Neural cell (in vitro differentiated cells): ENCODE data around the gene GCNT1.

Experiments used
- EP300 ChIP-seq: fragments of 450-650 bp; conservative IDR thresholded peaks from 2 replicates; pipeline ENCODE4 v1.6.1; 2014; ENCODE audit warnings: antibody characterized with exemption, mild to moderate bottlenecking, moderate library complexity; ENCODE audit not compliant: poor library complexity, severe bottlenecking
- EZH2 ChIP-seq: fragments of 200-600, 300-800 bp; shearing (Covaris generic), sonication (generic); IDR thresholded peaks from 2 replicates; pipeline ENCODE4 v1.6.1; 2014; ENCODE audit warnings: antibody characterized with exemption, low read length, borderline replicate concordance, mild to moderate bottlenecking; ENCODE audit not compliant: insufficient read depth, poor library complexity, severe bottlenecking
- MXI1 ChIP-seq: fragments of 450-650 bp; conservative IDR thresholded peaks from 2 replicates; pipeline ENCODE4 v1.6.1; 2014; ENCODE audit warnings: antibody characterized with exemption, mild to moderate bottlenecking; ENCODE audit not compliant: poor library complexity, severe bottlenecking
- RAD21 ChIP-seq: fragments of 450-650 bp; conservative IDR thresholded peaks from 2 replicates; pipeline ENCODE4 v1.6.1; 2014; ENCODE audit warnings: antibody characterized with exemption, mild to moderate bottlenecking, moderate library complexity
- SMC3 ChIP-seq: fragments of 450-650 bp; conservative IDR thresholded peaks from 2 replicates; pipeline ENCODE4 v1.6.1; 2014; ENCODE audit warnings: antibody characterized with exemption, mild to moderate bottlenecking, moderate library complexity; ENCODE audit not compliant: poor library complexity
- TF ChIP-seq, protein P1 (sequence below): fragments of 450-650 bp; IDR thresholded peaks from 2 replicates; pipeline ENCODE4 v1.5.1; 2014; ENCODE audit warnings: antibody characterized with exemption, mild to moderate bottlenecking, moderate library complexity; ENCODE audit not compliant: poor library complexity, severe bottlenecking

DNA sequence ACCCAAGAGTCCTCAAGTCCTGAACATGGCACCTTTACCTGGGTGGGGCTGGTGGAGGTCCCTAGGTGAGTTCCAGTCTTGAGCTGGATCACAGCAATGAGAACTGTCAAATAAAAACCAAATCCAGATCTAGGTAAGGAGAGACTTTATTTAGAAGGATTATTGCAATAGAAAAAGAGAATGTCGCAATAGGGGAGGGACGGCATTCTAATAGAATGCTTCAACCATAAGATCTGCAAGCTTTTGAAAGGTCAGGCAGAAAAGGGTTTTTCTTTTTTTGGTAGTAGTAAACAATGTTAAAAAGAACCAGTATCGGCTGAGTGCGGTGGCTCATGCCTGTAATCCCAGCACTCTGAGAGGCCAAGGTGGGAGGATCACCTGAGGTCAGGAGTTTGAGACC is 5.2 kb upstream of the GCNT1 start:
- TF ChIP-seq EP300 (no peak), RAD21 (no peak), EZH2 (no peak), SMC3 (no peak), MXI1 (no peak)
- TF ChIP-seq, protein P1, sequence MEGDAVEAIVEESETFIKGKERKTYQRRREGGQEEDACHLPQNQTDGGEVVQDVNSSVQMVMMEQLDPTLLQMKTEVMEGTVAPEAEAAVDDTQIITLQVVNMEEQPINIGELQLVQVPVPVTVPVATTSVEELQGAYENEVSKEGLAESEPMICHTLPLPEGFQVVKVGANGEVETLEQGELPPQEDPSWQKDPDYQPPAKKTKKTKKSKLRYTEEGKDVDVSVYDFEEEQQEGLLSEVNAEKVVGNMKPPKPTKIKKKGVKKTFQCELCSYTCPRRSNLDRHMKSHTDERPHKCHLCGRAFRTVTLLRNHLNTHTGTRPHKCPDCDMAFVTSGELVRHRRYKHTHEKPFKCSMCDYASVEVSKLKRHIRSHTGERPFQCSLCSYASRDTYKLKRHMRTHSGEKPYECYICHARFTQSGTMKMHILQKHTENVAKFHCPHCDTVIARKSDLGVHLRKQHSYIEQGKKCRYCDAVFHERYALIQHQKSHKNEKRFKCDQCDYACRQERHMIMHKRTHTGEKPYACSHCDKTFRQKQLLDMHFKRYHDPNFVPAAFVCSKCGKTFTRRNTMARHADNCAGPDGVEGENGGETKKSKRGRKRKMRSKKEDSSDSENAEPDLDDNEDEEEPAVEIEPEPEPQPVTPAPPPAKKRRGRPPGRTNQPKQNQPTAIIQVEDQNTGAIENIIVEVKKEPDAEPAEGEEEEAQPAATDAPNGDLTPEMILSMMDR: no peak
